A549 (cell line): ENCODE measurements around the gene PDLIM1. TPM values are rescaled to one million over a fixed set of nuclear protein-coding genes. Genes with fewer than 3 reads are reported as not detected.

Experiments used
- ATAC-seq, 2 experiments: fragments of 200-7000 bp in 1 of 2; fragments of >200 bp in 1 of 2; cut with Nextera tagmentation in 1 of 2; cut with Tn5 transposase in 1 of 2; 3 replicates each; pipeline versions ENCODE4 v1.8.0 to v1.9.1; 2018 to 2020; ENCODE audit warnings: mild to moderate bottlenecking in 1 of 2, moderate library complexity in 1 of 2
- CTCF ChIA-PET: fragments of 300-600 bp; sonication (Branson Sonifier 250); formaldehyde crosslinking; extraction: SDS; loops from one replicate; lab custom pipeline; 2021; ENCODE audit warnings: antibody characterized with exemption, inconsistent platforms; lab: Yijun Ruan, JAX
- POLR2A ChIA-PET: fragments of 350-600 bp; formaldehyde crosslinking; extraction: SDS; loops from one replicate; lab custom pipeline; 2021; ENCODE audit warnings: antibody characterized with exemption, inconsistent platforms; lab: Yijun Ruan, JAX
- DNase-seq, 2 experiments: peaks; one replicate each; pipeline versions ENCODE4 v3.0.0 to v3.0.0-alpha.2; 2011 to 2016; ENCODE audit warnings: low read depth in 1 of 2, low spot score in 1 of 2
- FAIRE-seq: peaks from 2 replicates; lab custom pipeline; 2011; peaks lifted over from hg19 to GRCh38; lab: Jason Lieb, UNC
- H3K27ac ChIP-seq, 2 experiments: fragments of >200 bp; sonication (Bioruptor Twin); formaldehyde crosslinking; 3 replicates each; pipeline ENCODE4 v1.5.1; 2016 to 2017
- H3K4me1 ChIP-seq: fragments of >200 bp; sonication (Bioruptor Twin); formaldehyde crosslinking; 3 replicates; pipeline ENCODE4 v1.6.1; 2016
- H3K4me2 ChIP-seq: fragments of >200 bp; sonication (Bioruptor Twin); formaldehyde crosslinking; 3 replicates; pipeline ENCODE4 v1.6.1; 2016
- H3K4me3 ChIP-seq: fragments of >200 bp; sonication (Bioruptor Twin); formaldehyde crosslinking; 3 replicates; pipeline ENCODE4 v1.5.1; 2016
- H3K9me3 ChIP-seq: fragments of >200 bp; sonication (Bioruptor Twin); formaldehyde crosslinking; 3 replicates; pipeline ENCODE4 v1.6.1; 2016
- CBX8 ChIP-seq: fragments of 200-600 bp; sonication (generic); IDR thresholded peaks from 2 replicates; pipeline ENCODE4 v1.6.1; 2016
- CEBPB ChIP-seq, 2 experiments: fragments of >200 bp in 1 of 2; sonication (Bioruptor Twin) in 1 of 2; formaldehyde crosslinking in 1 of 2; IDR thresholded peaks; 2 replicates each; pipeline ENCODE4 v1.6.1; 2012 to 2016
- CHD4 ChIP-seq: fragments of 200-600 bp; sonication (generic); IDR thresholded peaks from 2 replicates; pipeline ENCODE4 v1.6.1; 2016; ENCODE audit warnings: antibody characterized with exemption, mild to moderate bottlenecking, borderline replicate concordance
- EHF ChIP-seq: fragments of 250-450 bp; sonication (Bioruptor Pico); IDR thresholded peaks from 2 replicates; pipeline ENCODE4 v1.5.0; 2020; ENCODE audit warnings: mild to moderate bottlenecking
- FOXS1 ChIP-seq: fragments of 250-450 bp; sonication (Bioruptor Pico); IDR thresholded peaks from 2 replicates; pipeline ENCODE4 v1.5.0; 2020; ENCODE audit warnings: mild to moderate bottlenecking, moderate library complexity
- HEYL ChIP-seq: fragments of 250-450 bp; sonication (Bioruptor Pico); IDR thresholded peaks from 2 replicates; pipeline ENCODE4 v1.8.0; 2021; ENCODE audit warnings: mild to moderate bottlenecking, moderate library complexity
- HOXB5 ChIP-seq: fragments of 250-450 bp; sonication (Bioruptor Pico); IDR thresholded peaks from 2 replicates; pipeline ENCODE4 v1.5.0; 2020; ENCODE audit warnings: mild to moderate bottlenecking, moderate library complexity
- KDM1A ChIP-seq: fragments of 200-600 bp; sonication (generic); IDR thresholded peaks from 2 replicates; pipeline ENCODE4 v1.6.1; 2016; ENCODE audit warnings: low read depth, mild to moderate bottlenecking
- KDM5A ChIP-seq: fragments of 200-600 bp; sonication (generic); IDR thresholded peaks from 2 replicates; pipeline ENCODE4 v1.6.1; 2016; ENCODE audit warnings: antibody characterized with exemption, mild to moderate bottlenecking
- NFE2L2 ChIP-seq: fragments of 150-350 bp; conservative IDR thresholded peaks from 2 replicates; pipeline ENCODE4 v1.6.1; 2014; ENCODE audit warnings: low read length
- POLR2A ChIP-seq: IDR thresholded peaks from 2 replicates; pipeline ENCODE4 v1.6.1; 2012; ENCODE audit warnings: mild to moderate bottlenecking, low read length
- RAD21 ChIP-seq, 2 experiments: fragments of >200 bp in 1 of 2; sonication (Bioruptor Twin) in 1 of 2; formaldehyde crosslinking in 1 of 2; IDR thresholded peaks in 1 of 2; conservative IDR thresholded peaks in 1 of 2; 2 replicates in 1 of 2; 3 replicates in 1 of 2; pipeline ENCODE4 v1.6.1; 2012 to 2018; ENCODE audit warnings: inconsistent platforms in 1 of 2
- RARB ChIP-seq: fragments of 250-450 bp; sonication (Bioruptor Pico); IDR thresholded peaks from 2 replicates; pipeline ENCODE4 v1.8.0; 2021; ENCODE audit warnings: mild to moderate bottlenecking, moderate library complexity
- RCOR1 ChIP-seq: fragments of 150-350 bp; IDR thresholded peaks from 2 replicates; pipeline ENCODE4 v1.6.1; 2014; ENCODE audit warnings: antibody characterized with exemption, low read length, low read depth
- SMC3 ChIP-seq: fragments of >200 bp; sonication (Bioruptor Twin); formaldehyde crosslinking; IDR thresholded peaks from 3 replicates; pipeline ENCODE4 v1.6.1; 2018; ENCODE audit warnings: inconsistent platforms
- TFCP2L1 ChIP-seq: fragments of 250-450 bp; sonication (Bioruptor Pico); IDR thresholded peaks from 2 replicates; pipeline ENCODE4 v1.5.0; 2021; ENCODE audit warnings: mild to moderate bottlenecking
- ZC3H11A ChIP-seq: fragments of 450-650 bp; IDR thresholded peaks from 2 replicates; pipeline ENCODE4 v1.6.1; 2014; ENCODE audit warnings: antibody characterized with exemption, mild to moderate bottlenecking
- ZFP36 ChIP-seq: fragments of 450-650 bp; IDR thresholded peaks from 2 replicates; pipeline ENCODE4 v1.6.1; 2014; ENCODE audit warnings: borderline replicate concordance; ENCODE audit not compliant: partially characterized antibody
- WGBS: methylation state at CpG from one replicate; pipeline ENCODE4 v1.1.6; 2017; ENCODE audit errors: missing lambda C conversion rate; 5-methylcytosine and 5-hydroxymethylcytosine counted together
- polyA plus RNA-seq, 4 experiments: library from polyadenylated mRNA; depleted of rRNA in 3 of 4; stranded (reverse); fragments of >200 nt; fragmentation: RNase III in 1 of 4; extraction: RNeasy Plus Mini Kit Qiagen cat#74134 plus additional on column Dnase treatment in 1 of 4; gene quantifications; 2 replicates in 3 of 4; 3 replicates in 1 of 4; pipeline ENCODE4 v1.2.3, GENCODE V29; 2011 to 2017
- TF ChIP-seq, protein P1 (sequence below): fragments of >200 bp; sonication (Bioruptor Twin); formaldehyde crosslinking; IDR thresholded peaks from 2 replicates; pipeline ENCODE4 v1.6.1; 2016
- TF ChIP-seq, protein P2 (sequence below): fragments of >200 bp; sonication (Bioruptor Twin); formaldehyde crosslinking; IDR thresholded peaks from 3 replicates; pipeline ENCODE4 v1.5.1; 2016
- TF ChIP-seq, protein P3 (sequence below): IDR thresholded peaks from 2 replicates; pipeline ENCODE4 v1.6.1; 2012
- TF ChIP-seq, protein P4 (sequence below): IDR thresholded peaks from 2 replicates; pipeline ENCODE4 v1.6.1; 2012
- TF ChIP-seq, protein P5 (sequence below): IDR thresholded peaks from 2 replicates; pipeline ENCODE4 v1.6.1; 2012; ENCODE audit warnings: low read depth, borderline replicate concordance
- TF ChIP-seq, protein P6 (sequence below): fragments of >200 bp; sonication (Bioruptor Twin); formaldehyde crosslinking; IDR thresholded peaks from 3 replicates; pipeline ENCODE4 v1.6.1; 2016
- TF ChIP-seq, protein P7 (sequence below): fragments of 200-600 bp; sonication (generic); IDR thresholded peaks from 2 replicates; pipeline ENCODE4 v1.6.1; 2016; ENCODE audit warnings: antibody characterized with exemption, mild to moderate bottlenecking, moderate library complexity

The PDLIM1 gene
- polyA plus RNA-seq, 2 of the 4 experiments (the other 2 are of a cell fraction) = 92.5 to 128 TPM

DNA sequence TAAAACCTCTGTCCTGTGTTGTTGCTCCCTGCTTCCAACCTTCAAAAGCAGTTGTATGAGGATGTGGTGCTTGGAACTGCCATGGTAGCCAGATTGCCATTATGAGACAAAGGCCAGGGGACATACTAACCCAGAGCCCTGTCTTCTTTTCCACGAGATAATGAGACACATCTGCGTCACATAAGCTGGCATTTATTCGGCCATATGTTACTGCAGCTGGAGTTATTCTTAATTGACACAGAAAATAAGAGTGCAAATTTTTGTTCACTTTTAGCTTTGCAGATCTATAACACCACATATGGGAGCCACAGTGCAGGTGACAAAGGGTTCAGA lies 15.5 kb upstream of the PDLIM1 start:
- H3K4me2 ChIP-seq = no peak overlapping the region
- TF ChIP-seq, protein P1, sequence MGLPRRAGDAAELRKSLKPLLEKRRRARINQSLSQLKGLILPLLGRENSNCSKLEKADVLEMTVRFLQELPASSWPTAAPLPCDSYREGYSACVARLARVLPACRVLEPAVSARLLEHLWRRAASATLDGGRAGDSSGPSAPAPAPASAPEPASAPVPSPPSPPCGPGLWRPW = no peak
- TF ChIP-seq, protein P2, sequence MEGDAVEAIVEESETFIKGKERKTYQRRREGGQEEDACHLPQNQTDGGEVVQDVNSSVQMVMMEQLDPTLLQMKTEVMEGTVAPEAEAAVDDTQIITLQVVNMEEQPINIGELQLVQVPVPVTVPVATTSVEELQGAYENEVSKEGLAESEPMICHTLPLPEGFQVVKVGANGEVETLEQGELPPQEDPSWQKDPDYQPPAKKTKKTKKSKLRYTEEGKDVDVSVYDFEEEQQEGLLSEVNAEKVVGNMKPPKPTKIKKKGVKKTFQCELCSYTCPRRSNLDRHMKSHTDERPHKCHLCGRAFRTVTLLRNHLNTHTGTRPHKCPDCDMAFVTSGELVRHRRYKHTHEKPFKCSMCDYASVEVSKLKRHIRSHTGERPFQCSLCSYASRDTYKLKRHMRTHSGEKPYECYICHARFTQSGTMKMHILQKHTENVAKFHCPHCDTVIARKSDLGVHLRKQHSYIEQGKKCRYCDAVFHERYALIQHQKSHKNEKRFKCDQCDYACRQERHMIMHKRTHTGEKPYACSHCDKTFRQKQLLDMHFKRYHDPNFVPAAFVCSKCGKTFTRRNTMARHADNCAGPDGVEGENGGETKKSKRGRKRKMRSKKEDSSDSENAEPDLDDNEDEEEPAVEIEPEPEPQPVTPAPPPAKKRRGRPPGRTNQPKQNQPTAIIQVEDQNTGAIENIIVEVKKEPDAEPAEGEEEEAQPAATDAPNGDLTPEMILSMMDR = no peak
- no peak for TF ChIP-seq HOXB5 (CRISPR knock-in tag)
- TF ChIP-seq, protein P3, sequence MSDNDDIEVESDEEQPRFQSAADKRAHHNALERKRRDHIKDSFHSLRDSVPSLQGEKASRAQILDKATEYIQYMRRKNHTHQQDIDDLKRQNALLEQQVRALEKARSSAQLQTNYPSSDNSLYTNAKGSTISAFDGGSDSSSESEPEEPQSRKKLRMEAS = no peak
- TF ChIP-seq CBX8 = no peak
- TF ChIP-seq, protein P4, sequence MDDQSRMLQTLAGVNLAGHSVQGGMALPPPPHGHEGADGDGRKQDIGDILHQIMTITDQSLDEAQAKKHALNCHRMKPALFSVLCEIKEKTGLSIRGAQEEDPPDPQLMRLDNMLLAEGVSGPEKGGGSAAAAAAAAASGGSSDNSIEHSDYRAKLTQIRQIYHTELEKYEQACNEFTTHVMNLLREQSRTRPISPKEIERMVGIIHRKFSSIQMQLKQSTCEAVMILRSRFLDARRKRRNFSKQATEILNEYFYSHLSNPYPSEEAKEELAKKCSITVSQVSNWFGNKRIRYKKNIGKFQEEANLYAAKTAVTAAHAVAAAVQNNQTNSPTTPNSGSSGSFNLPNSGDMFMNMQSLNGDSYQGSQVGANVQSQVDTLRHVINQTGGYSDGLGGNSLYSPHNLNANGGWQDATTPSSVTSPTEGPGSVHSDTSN = no peak
- no peak for TF ChIP-seq ZC3H11A
- TF ChIP-seq CHD4 = no peak
- TF ChIP-seq KDM5A = no peak
- TF ChIP-seq, protein P5, sequence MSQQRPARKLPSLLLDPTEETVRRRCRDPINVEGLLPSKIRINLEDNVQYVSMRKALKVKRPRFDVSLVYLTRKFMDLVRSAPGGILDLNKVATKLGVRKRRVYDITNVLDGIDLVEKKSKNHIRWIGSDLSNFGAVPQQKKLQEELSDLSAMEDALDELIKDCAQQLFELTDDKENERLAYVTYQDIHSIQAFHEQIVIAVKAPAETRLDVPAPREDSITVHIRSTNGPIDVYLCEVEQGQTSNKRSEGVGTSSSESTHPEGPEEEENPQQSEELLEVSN = no peak
- no peak for TF ChIP-seq RAD21 (conservative IDR thresholded peaks at IDR 0.05 in 1 of 2, IDR thresholded peaks at IDR 0.05 in 1 of 2)
- no peak for TF ChIP-seq EHF (CRISPR knock-in tag)
- TF ChIP-seq POLR2A = no peak
- no peak for TF ChIP-seq RCOR1
- no peak for TF ChIP-seq FOXS1
- TF ChIP-seq NFE2L2 = no peak
- TF ChIP-seq, all 56 proteins: peak for 0
- Histone ChIP-seq H3K9me3 (no peaks in the 10 kb centered on the region), H3K4me1 (peaks cover 57% of the 10 kb centered on the region), H3K4me3 (no peak overlapping the region), H3K27ac (peak overlapping the region in 1 of 2 experiments; percentile 40; a peak in 3 of 6 replicates)
- DNase-seq (no peak), ATAC-seq (no peak), FAIRE-seq (no peak)
- 84% methylated on average over 3 of the region's 3 CpGs for WGBS
- CTCF ChIA-PET = interaction anchor here (0.9 to 1.3 kb wide), 3 partner anchors 27 to 63 kb away, joined by 3 to 6 read pairs (median 5); no protein-coding TSS in a partner anchor
- POLR2A ChIA-PET = no interaction called here

DNA sequence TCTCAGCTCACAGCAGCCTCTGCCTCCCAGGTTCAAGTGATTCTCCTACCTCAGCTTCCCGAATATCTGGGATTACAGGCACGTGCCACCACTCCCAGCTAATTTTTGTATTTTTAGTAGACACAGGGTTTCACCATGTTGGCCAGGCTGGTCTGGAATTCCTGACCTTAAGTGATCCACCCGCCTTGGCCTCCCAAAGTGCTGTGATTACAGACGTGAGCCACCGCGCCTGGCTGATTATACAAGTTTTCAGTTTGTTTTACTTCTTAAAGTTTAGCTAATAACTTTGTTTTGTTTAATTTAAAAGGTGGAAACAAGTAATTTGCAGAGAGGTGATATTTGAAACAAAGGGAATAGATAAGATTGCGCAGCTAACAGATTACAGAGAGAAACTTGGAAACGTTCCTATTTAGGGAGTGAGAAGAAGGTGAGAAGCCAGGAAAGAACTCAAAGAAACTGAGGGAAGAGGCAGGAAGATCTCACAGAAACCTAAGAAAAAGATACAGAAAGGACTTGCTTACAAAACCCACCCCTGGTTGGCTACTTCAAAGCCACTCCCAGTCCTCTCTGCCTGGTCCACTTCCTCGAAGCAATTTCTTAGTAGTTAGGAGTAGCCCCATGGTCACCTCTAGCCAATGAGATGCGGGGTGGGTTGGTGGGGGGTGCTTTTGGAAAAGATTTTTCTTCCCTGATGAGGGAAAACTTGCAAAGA lies 15.0 kb upstream of the PDLIM1 start:
- no peaks in the 10 kb centered on the region for H3K9me3 ChIP-seq
- FAIRE-seq = no peak
- POLR2A ChIA-PET = no interaction called here
- DNase-seq = peak in 1 of 2 experiments; percentile 24
- H3K4me3 ChIP-seq = no peak overlapping the region
- 76% methylated on average over 10 of the region's 10 CpGs for WGBS
- CTCF ChIA-PET = interaction anchor here (0.9 to 1.3 kb wide), 4 partner anchors 28 to 63 kb away, joined by 3 to 6 read pairs (median 4); no protein-coding TSS in a partner anchor
- H3K4me2 ChIP-seq = peak overlapping the region; percentile 3; the same call in 1 of the 3 replicates
- ATAC-seq = no peak
- no peak for TF ChIP-seq HEYL (CRISPR knock-in tag)
- peaks cover 57% of the 10 kb centered on the region for H3K4me1 ChIP-seq
- peak overlapping the region in 1 of 2 experiments; percentile 40; a peak in 3 of 6 replicates for H3K27ac ChIP-seq

DNA sequence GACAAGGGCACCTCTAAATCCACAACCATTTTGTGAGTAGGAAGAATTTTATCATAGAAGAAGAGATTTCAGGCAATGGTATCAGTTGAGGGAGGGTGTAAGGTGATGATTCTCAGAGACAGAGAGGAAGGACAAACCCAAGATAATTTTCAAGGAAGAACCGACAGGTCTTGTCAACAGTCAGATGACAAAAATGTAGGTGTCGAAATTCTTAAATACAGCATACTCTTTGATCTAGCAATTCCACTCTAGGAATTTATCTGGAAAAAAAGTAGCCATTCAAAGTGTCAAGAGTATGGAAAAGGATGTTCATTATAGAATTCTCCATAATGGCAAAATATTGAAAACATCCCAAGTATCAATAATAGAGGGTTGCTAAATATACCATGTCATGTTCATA lies 14.2 kb upstream of the PDLIM1 start:
- H3K4me2 ChIP-seq = peak overlapping the region; percentile 3; the same call in 2 of the 3 replicates
- H3K4me1 ChIP-seq = peaks cover 55% of the 10 kb centered on the region
- no peak for ATAC-seq
- H3K9me3 ChIP-seq = no peaks in the 10 kb centered on the region
- ChIA-PET POLR2A (no interaction called here), CTCF (interaction anchor here (1.0 to 1.3 kb wide), 2 partner anchors 58 to 62 kb away, joined by 3 to 5 read pairs; no protein-coding TSS in a partner anchor)
- no peak for FAIRE-seq
- H3K27ac ChIP-seq = peak overlapping the region in 1 of 2 experiments; percentile 31; a peak in 1 of 6 replicates
- no peak overlapping the region for H3K4me3 ChIP-seq
- DNase-seq = no peak
- 49% methylated on average over 2 of the region's 2 CpGs for WGBS
- TF ChIP-seq RARB (CRISPR knock-in tag) (no peak), ZFP36 (no peak), CEBPB (IDR thresholded peaks at IDR 0.05) (no peak), HOXB5 (CRISPR knock-in tag) (no peak), POLR2A (no peak), KDM1A (no peak), CBX8 (no peak), TFCP2L1 (CRISPR knock-in tag) (no peak), FOXS1 (no peak), SMC3 (no peak)
- TF ChIP-seq, protein P6, sequence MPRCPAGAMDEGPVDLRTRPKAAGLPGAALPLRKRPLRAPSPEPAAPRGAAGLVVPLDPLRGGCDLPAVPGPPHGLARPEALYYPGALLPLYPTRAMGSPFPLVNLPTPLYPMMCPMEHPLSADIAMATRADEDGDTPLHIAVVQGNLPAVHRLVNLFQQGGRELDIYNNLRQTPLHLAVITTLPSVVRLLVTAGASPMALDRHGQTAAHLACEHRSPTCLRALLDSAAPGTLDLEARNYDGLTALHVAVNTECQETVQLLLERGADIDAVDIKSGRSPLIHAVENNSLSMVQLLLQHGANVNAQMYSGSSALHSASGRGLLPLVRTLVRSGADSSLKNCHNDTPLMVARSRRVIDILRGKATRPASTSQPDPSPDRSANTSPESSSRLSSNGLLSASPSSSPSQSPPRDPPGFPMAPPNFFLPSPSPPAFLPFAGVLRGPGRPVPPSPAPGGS = no peak
- TF ChIP-seq, protein P7, sequence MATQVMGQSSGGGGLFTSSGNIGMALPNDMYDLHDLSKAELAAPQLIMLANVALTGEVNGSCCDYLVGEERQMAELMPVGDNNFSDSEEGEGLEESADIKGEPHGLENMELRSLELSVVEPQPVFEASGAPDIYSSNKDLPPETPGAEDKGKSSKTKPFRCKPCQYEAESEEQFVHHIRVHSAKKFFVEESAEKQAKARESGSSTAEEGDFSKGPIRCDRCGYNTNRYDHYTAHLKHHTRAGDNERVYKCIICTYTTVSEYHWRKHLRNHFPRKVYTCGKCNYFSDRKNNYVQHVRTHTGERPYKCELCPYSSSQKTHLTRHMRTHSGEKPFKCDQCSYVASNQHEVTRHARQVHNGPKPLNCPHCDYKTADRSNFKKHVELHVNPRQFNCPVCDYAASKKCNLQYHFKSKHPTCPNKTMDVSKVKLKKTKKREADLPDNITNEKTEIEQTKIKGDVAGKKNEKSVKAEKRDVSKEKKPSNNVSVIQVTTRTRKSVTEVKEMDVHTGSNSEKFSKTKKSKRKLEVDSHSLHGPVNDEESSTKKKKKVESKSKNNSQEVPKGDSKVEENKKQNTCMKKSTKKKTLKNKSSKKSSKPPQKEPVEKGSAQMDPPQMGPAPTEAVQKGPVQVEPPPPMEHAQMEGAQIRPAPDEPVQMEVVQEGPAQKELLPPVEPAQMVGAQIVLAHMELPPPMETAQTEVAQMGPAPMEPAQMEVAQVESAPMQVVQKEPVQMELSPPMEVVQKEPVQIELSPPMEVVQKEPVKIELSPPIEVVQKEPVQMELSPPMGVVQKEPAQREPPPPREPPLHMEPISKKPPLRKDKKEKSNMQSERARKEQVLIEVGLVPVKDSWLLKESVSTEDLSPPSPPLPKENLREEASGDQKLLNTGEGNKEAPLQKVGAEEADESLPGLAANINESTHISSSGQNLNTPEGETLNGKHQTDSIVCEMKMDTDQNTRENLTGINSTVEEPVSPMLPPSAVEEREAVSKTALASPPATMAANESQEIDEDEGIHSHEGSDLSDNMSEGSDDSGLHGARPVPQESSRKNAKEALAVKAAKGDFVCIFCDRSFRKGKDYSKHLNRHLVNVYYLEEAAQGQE = no peak
